ENCODE results near the gene GLRA1.
"Not testable (repeated sequence)": the region's sequence is repeated elsewhere in the genome, so short reads cannot be mapped to it uniquely, and the experiment has no call there.

The GLRA1 gene

GRCh38 chr5:151885138-151885908 is 39.3 kb downstream of the GLRA1 start:
- DNase-seq (ENCODE audit: low read depth in 2 of 2) = no peak

GRCh38 chr5:151881621-151882225 is 42.9 kb downstream of the GLRA1 start:
- DNase-seq (ENCODE audit: low read depth in 2 of 2) = no peak

- no peak for DNase-seq (ENCODE audit: low read depth in 2 of 2)
Observed at GRCh38 chr5:151880324-151880723, 44.3 kb downstream of the GLRA1 start.

GRCh38 chr5:151873701-151874100 is 51.0 kb downstream of the GLRA1 start:
- no peak for DNase-seq (ENCODE audit: low read depth in 2 of 2)

- DNase-seq (ENCODE audit: low read depth in 2 of 2) = no peak
Observed at GRCh38 chr5:151872701-151873100, 52.0 kb downstream of the GLRA1 start.

GRCh38 chr5:151870820-151871219 is 53.8 kb downstream of the GLRA1 start:
- DNase-seq (ENCODE audit: low read depth in 2 of 2) = no peak

GRCh38 chr5:151870271-151870670 is 54.4 kb downstream of the GLRA1 start:
- no peak for DNase-seq (ENCODE audit: low read depth in 2 of 2)

GRCh38 chr5:151869843-151870242 is 54.8 kb downstream of the GLRA1 start:
- no peak for DNase-seq (ENCODE audit: low read depth in 2 of 2)

- DNase-seq (ENCODE audit: low read depth in 2 of 2) = no peak
Observed at GRCh38 chr5:151868451-151868850, 56.2 kb downstream of the GLRA1 start.

- no peak for DNase-seq (ENCODE audit: low read depth in 2 of 2)
Observed at GRCh38 chr5:151864061-151864748, 60.4 kb downstream of the GLRA1 start.

GRCh38 chr5:151863566-151863965 is 61.1 kb downstream of the GLRA1 start:
- DNase-seq (ENCODE audit: low read depth in 2 of 2) = no peak

GRCh38 chr5:151862811-151863472 is 61.7 kb downstream of the GLRA1 start:
- no peak for DNase-seq (ENCODE audit: low read depth in 2 of 2)

- not testable (repeated sequence) for DNase-seq (ENCODE audit: low read depth in 2 of 2)
Observed at GRCh38 chr5:151860867-151861266, 63.8 kb downstream of the GLRA1 start.

GRCh38 chr5:151856861-151857260 is 67.8 kb downstream of the GLRA1 start:
- DNase-seq (ENCODE audit: low read depth in 2 of 2) = no peak

- DNase-seq (ENCODE audit: low read depth in 2 of 2) = no peak
Observed at GRCh38 chr5:151855701-151856100, 69.0 kb downstream of the GLRA1 start.

GRCh38 chr5:151847871-151848270 is 76.8 kb downstream of the GLRA1 start:
- no peak for DNase-seq (ENCODE audit: low read depth in 2 of 2)

- no peak for DNase-seq (ENCODE audit: low read depth in 2 of 2)
Observed at GRCh38 chr5:151846765-151847164, 77.9 kb downstream of the GLRA1 start.

- not testable (repeated sequence) for DNase-seq (ENCODE audit: low read depth in 2 of 2)
Observed at GRCh38 chr5:151832843-151833242, 91.8 kb downstream of the GLRA1 start.

GRCh38 chr5:151829370-151829769 is 95.3 kb downstream of the GLRA1 start:
- DNase-seq (ENCODE audit: low read depth in 2 of 2) = no peak

- no peak for DNase-seq (ENCODE audit: low read depth in 2 of 2)
Observed at GRCh38 chr5:151825445-151825844, 99.2 kb downstream of the GLRA1 start.

GRCh38 chr5:151822141-151822540 is 102.5 kb downstream of the GLRA1 start:
- DNase-seq (ENCODE audit: low read depth in 2 of 2) = no peak

- no peak for DNase-seq (ENCODE audit: low read depth in 2 of 2)
Observed at GRCh38 chr5:151820903-151821302, 103.7 kb downstream of the GLRA1 start.
